Measurements from ENCODE around the gene TBCCD1. TPM values are rescaled to one million over a fixed set of nuclear protein-coding genes. Genes with fewer than 3 reads are reported as not detected.
A peak's percentile ranks its signal among the peaks of the same experiment; 100 is the strongest.

TBCCD1 gene, protein sequence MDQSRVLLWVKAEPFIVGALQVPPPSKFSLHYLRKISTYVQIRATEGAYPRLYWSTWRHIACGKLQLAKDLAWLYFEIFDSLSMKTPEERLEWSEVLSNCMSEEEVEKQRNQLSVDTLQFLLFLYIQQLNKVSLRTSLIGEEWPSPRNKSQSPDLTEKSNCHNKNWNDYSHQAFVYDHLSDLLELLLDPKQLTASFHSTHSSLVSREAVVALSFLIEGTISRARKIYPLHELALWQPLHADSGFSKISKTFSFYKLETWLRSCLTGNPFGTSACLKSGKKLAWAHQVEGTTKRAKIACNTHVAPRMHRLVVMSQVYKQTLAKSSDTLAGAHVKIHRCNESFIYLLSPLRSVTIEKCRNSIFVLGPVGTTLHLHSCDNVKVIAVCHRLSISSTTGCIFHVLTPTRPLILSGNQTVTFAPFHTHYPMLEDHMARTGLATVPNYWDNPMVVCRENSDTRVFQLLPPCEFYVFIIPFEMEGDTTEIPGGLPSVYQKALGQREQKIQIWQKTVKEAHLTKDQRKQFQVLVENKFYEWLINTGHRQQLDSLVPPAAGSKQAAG
- 25.9 TPM for polyA plus RNA-seq (ENCODE audit: insufficient read length)
- long read RNA-seq, donor 1, transcript TBCCD1-201 (8 exons, 2,441 nt): major isoform, 5 of 5 reads
- long read RNA-seq, donor 1, partial matches to known transcripts: 0 of 5 reads
- long read RNA-seq, donor 1, other reads (novel, unspliced or antisense): 0 of 5 reads
- long read RNA-seq, donor 2, partial matches to known transcripts: 0 of 4 reads
- long read RNA-seq, donor 2, other reads (novel, unspliced or antisense): 0 of 4 reads
- long read RNA-seq, donor 3, transcript TBCCD1-201 (8 exons, 2,441 nt): major isoform, 5 of 5 reads
- long read RNA-seq, donor 3, partial matches to known transcripts: 0 of 5 reads
- long read RNA-seq, donor 3, other reads (novel, unspliced or antisense): 0 of 5 reads
- long read RNA-seq, donor 4: 0 reads
- long read RNA-seq, donor 5, transcript TBCCD1-201 (8 exons, 2,441 nt): major isoform, 5 of 32 reads
- long read RNA-seq, donor 5, partial matches to known transcripts: 27 of 32 reads
- long read RNA-seq, donor 5, other reads (novel, unspliced or antisense): 0 of 32 reads
- long read RNA-seq, donor 6, transcript TBCCD1-201 (8 exons, 2,441 nt): major isoform, 5 of 5 reads
- long read RNA-seq, donor 6, partial matches to known transcripts: 0 of 5 reads
- long read RNA-seq, donor 6, other reads (novel, unspliced or antisense): 0 of 5 reads
- long read RNA-seq, donor 7, partial matches to known transcripts: 0 of 4 reads
- long read RNA-seq, donor 7, other reads (novel, unspliced or antisense): 0 of 4 reads
- long read RNA-seq, donor 8, partial matches to known transcripts: 0 of 1 reads
- long read RNA-seq, donor 8, other reads (novel, unspliced or antisense): 0 of 1 reads

DNA sequence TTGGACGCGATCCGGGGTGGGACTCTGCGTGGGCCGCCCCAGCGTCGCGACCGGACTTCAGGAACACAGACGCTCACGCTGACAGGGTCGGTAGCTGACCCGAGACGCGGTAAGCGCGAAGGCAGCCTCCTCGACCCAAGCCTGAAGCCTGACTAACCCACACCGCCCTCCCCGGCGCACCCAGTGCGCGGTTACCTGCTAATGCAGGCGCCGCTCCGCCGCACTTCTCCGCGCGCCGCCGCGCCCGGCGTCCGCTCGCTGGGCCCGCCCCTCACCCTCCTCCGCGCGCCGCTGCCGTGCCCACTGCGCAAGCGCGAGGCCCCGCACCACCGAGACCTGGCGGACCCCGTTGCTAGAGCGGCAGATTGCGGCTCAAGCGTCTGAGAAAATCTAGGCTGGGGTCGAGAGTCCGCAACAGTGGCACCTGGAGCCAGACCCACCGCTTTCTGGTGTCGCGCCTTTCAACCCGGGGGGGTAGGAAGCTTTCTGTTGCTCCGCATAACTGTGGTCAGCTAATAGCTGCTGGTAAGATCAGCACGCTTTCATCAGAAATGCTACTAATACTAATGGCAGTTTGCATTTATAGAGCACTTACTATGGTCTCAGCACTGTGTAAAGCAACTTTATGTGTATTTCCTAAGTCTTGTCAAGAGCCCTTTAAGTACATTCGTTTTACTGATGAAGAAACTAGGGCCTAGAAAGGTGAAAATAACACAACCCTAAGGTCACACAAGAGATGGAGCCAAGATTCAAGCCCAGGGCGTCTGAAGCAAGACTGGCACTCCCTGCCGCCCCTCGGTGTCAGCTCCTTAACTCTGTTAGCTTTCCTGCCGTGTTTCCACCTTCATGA lies at the start of gene TBCCD1:
TSS of gene TBCCD1 (minus strand) at position 268 of the 850 bp plus-strand sequence. CDS start 3,010 bp downstream, outside the sequence.
- peak; percentile 94 for DNase-seq

DNA sequence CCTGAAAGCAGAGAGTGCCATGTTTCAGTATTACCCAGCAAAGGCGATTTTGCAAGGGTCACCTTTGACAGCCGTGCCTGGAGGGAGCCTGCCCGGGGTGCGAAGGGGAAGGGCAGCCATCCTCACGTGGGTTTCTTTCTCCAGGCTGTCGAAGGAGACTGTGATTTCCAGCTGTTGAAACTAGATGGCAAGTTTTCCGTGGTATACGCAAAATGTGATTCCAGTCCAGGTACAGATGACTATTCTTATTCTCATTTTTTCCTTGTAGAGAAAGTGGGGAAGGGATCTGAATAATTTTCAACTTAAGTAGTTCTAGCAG lies 49.1 kb upstream of the TBCCD1 start:
- no peak for DNase-seq

DNA sequence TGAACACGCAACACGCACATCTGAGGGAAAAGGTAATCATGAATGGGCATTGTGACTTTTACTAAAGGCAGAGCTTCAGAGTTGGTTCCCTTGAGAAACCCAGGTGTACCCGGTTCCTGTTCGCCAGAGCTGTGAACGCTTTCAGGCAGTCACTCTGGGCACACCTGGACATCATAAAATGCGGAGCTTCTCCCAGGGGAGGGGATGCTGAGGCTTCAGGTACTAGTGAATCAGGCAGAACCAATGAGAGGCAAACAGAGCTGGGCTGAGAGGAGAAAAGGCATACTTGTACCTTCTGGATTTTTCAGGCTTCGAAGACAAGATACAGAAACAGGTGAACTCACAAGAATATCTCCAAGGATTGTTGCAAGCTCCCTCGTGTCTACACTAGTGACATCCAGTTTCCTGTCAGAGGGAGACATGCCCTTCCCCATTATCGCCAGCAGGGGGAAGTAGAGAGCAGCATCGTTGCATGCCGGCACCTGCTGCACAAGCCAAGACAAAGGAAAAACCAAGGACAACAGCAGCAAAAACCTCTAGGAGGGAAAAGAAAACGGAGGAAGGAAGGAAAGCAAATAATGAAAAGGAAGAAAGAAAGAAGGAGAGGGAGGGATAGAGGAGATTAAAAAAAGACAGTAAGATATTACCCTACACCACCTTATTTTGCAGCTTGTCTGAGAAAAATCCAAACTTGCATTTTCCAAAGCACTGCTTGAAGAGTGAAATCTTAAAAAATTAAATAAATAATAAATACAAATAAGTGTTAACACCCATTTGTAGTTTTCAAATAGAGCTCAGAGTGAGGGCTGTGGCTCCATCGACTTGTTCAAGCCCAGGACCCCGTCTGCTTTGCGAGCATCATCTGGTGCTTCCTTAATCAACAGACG lies 47.7 kb upstream of the TBCCD1 start:
- DNase-seq: peak; percentile 80

DNA sequence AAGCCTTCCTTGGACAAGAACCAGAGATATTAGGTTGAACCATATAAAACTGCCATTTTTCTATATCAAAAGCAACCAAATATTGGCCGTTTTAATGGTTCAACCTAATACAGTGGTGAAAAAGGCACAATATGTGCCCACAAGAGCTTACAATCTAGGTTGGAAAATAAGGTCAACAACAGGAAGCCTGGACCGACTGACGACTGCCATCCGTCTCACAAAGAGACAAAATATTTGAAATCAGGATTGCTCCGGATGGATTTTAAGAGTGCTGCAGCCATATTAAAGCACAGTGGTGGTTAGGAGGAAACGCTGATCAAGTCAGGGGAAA lies 47.1 kb upstream of the TBCCD1 start:
- no peak for DNase-seq

DNA sequence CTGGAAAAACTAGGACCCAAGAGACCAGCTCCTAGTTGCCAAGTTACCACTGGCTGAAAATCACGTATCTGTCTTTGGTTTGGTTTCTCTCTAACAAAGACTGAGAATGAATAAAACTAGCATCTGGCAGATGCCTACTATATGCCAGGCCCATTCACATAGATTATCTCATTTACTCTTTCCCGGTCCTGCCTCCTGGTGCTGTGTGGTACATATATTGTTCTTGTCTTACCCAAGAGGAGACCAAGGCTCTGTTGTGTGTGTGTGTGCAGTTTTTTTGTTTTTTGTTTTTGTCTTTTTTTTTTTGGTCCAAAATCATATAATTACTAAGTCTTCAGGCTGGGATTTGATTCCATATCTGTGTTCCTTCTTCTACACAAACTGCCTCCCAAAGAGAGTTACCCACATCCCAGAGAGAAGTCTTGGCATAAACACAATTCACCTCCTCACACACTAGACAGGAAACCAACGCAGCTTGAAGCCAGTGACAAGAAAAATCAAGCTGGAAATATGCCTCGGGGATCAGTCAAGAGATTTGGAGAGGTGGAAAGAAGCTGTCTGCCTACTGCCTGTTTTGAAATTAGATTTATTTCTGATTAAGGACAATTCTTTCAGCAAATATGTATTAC lies 46.6 kb upstream of the TBCCD1 start:
- no peak for DNase-seq

DNA sequence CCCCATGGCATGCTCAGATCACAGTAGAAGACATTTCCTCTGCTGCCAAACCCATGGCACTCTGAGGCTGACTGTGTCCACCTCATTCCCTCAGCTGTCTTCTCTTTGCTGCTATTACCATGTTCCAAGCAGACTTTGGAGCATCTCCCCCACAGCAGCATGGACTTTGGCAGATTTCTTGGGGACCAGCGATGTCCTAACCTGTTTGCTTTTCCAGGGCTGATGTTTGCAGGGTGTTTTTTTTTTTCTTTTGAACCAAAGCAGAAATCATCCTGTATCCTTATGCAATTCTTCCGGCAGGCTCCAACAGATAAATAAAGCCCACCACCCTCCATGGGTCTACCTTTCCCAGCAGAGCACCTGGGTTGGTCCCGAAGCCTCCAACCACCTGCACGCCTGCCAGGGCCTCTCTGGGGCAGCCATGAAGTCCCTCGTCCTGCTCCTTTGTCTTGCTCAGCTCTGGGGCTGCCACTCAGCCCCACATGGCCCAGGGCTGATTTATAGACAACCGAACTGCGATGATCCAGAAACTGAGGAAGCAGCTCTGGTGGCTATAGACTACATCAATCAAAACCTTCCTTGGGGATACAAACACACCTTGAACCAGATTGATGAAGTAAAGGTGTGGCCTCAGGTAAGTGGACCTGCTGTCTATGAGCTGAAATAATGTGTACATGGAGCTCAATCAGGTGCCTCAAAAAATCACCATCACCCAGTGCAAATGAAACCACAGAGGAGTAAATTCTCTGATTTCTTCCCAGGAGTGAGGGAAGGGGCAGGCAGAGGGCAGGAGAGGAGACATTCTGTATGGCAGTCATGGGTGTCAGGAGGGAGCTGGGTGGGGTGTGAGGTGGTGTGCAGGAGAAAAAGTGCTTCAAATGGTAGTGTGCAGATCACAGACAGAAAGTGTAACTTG lies 45.8 kb upstream of the TBCCD1 start, which contains the start of gene AHSG:
TSS of gene AHSG (plus strand) at position 340 of the 916 bp plus-strand sequence. CDS start at position 422, 82 bp downstream.
- DNase-seq: no peak

DNA sequence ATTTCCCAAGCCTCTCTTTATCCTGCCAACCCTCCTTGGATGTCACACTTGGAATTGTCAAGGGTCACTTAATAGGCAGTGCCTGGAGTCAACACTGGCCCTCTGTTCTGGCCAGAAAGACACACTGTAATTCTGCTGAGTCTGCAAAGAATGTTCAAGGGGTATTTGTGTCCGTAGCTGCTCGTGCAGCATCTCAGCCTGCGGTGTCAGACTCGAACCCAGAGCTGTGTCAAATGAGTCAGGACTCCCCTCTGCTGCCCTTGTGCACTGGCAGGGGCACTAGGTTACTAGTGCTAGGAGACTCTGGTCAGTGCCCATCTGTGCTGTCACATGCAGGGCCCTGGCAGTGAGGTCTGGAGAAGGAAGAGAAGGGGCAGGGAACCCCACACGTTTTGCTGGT lies 44.9 kb upstream of the TBCCD1 start:
- DNase-seq: no peak

DNA sequence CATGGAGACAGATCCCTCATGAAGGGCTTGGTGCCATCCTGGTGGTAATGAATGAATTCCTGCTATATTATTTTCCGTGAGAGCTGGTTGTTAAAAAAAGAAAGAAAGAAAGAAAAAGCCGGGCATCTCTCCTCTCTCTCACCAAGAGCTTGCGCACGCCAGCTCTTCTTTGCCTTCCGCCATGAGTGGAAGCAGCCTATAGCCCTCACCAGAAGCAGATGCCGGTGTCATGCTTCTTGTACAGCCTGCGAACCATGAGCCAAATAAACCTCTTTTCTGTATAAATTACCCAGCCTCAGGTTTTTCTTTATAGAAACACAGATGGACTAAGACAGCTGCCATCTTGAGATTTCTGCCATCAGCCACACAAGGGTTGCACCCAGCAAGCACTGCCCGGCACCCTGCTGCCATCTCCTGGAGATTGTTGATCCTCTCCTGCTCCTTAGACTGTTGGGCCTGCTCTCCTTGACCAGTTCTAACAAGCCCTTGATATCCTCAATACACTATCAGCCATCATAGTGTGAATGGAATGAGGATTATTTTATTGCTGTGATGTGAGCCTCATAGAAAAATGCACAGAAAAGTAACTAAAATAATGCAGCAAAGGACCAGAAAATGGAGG lies 42.2 kb upstream of the TBCCD1 start:
- no peak for DNase-seq

DNA sequence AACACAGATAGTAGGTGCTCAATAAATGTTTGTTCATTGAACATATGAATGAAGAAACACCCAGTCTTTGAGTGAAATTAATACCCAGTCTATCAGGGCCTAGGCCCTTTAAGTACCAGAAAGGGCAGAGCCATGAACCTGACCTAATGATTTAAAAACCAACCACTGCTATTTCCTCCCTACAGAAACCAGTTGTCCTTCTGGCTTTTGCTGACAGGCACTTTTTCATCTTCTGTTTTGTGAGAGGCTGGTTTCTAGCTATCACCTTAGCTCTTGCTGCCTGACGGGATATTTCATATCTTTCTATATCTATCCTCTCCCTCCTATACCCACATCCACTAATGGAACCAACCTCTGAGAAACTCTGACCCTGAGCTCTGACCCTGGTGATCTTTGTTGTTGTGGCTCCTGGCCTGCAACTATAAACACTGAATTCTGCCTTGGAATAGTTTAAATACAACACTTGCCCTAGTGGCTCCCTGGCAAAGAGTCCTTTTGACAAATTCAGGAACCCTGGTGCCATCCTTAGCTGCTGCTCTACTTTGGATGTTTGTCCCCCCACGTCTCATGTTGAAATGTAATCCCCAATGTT lies 41.6 kb upstream of the TBCCD1 start:
- DNase-seq: no peak

DNA sequence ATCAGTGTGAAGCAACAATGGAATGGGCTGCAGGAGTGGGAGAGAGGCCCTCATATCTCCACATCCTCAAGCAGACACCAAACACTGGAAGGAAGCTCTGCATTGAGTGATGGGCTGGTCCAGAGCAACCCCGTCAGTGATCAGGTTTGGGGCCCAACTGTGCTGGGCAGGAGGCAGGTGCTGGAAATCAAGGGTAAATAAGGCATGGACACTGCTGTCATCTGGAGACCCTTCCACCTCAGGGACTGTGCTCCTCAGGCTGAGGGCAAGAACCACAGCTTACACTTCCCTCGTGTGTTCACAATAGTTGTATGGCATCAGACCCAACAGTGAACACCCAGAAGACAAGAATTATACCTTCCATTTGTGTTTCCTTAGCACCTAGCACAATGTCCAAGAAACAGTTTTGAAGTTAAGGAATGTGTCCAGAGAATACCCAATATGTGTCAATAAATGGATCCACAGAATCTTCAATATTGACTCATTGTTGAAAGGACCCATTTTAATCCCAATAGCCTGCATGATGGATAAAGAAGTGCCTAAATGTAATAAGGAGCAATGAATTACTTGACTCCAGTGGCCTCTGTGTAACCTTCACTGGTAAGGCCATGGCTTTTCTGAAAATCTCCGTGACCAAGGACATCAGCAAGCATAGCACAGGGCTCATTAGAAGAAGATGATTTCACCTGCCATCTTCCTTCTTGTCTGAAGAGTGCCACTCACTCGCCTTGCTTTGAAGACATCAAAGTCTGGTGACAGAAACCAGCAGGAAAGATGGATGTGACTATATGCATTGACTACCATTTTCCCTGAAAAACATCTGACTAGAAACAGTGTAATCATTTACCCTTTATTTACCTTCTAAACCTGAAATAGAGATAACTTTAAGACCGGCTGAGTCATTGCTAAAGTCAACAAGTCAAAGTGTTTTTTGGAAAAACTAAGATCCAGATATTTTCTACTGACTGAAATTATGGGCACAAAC lies 38.7 kb upstream of the TBCCD1 start:
- no peak for DNase-seq

DNA sequence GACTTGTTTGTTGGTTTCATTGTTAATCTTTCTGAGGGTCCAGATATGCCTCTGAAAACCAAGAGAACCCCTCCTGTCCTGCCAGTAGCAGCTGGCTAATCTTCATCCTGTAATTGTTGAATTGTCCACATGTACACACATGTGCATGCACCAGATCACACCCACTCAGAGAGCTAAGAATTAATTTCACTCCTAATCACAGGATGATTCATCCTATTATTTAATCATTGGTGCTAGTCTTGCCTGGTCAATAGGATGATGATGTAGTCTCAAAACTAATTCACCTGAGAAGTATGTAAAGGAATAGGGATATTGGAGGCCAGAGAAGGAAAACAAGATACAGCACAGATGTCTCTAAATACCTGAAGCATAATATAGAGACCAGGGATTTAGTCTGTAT lies 37.9 kb upstream of the TBCCD1 start:
- DNase-seq: no peak

DNA sequence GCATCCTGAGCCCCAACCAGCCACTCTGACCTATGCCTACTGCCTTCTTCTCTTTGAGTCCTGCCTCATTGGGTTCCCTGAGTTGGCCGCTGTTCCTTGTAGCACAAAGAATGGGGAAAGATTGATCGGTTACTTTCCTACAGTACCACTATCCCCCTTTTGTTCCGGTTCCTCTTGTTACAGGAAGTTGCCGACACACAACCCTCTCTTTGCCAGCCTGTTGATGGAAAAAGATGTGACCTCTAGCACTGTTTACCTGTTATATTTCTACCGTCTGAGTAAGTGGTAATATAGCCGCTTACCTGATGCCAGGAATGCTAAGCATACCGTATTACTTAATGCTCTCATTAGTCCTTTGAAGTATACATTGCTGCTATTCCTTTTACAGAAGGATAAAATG lies 36.0 kb upstream of the TBCCD1 start:
- DNase-seq: no peak

DNA sequence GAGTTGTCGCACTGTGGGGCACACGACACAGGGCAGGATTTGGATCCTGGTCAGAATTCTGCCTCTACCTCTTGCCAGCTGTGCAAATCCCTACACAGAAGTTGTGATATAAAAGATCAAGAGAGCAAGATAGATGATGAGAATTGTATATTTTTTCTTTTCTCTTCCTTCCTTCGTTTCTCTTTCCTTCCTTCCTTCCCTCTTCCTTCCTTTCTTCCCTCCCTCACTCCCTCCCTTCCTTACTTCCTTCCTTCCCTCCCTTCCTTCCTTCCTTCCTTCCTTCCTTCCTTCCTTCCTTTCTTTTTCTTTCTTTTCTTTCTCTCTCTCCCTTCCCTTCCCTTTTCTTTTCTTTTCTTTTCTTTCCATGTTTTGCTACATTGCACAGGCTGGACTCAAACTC lies 33.8 kb upstream of the TBCCD1 start:
- no peak for DNase-seq

DNA sequence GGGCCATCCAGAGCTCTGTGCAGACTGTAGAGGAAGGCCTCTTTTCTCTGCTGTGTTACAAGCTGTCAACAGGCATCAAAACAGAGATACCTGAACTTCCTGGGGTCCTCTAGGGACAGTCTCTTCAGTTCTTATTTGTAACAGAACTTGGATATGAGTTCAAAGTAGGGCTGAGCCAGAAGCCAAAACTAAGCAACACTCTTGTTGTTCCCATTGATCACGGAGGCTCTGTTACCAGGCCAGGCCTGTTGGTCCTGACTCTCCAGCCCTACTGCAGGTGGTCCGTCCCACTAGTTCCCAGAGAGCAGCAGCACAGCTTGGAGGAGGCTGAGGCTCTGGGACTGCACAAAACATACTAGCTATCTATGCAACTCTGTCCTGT lies 32.6 kb upstream of the TBCCD1 start:
- no peak for DNase-seq

DNA sequence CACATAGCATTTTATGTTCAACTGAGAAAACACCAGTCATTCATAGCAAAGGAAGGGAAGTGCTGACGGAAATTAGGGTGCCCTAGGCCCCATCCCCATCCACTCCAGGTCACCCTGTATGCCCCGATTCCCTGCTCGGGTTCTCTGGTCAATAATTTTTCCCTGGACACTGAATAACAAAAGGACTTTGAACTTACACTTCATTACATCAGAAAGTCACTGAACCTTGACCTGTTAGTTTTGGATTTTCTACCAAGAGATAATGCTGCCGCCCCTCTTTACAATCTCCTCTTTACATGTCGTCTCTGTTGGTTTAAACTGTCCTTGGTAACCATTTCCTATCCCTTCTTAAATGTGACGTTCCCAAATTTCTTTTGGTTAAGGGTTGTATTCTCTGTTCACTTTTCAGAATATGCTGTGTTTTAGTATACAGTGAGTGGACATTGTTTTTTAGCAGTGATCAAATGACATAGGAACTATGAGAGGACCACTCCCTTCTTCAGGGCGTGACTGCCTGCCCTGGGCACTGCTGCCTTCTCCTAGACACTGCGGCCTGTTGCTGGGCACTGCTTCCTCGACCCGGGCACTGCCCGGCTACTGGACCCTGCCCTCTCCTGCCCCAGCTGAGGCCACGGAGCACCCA lies 32.1 kb upstream of the TBCCD1 start:
- DNase-seq: no peak

DNA sequence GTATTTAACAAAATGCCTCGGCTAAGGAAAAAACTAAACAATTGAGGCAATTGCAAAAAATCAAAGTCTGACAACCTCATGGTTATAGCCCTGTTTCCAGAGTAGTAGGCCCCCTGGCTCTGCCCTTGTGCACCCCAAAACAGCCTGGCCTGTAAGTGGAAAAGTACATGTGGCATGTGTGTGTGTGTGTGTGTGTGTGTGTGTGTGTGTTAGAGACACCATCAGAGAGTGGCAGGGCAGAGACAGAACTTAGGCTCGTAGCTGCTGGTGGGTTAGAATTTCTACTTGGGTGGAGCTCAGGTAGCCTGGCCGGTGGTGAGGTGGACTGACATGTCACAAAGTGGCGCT lies 31.6 kb upstream of the TBCCD1 start:
- no peak for DNase-seq
